DMS114 treated with DMSO at 0.1 percent for 48 hours (cell line): ENCODE data around the gene TEKT5.
"Not testable (repeated sequence)": the region's sequence is repeated elsewhere in the genome, so short reads cannot be mapped to it uniquely, and the experiment has no call there.

Source experiments
- DNase-seq: peaks from one replicate; lab custom pipeline; 2025; ENCODE audit not compliant: unreplicated experiment; lab: John Stamatoyannopoulos, UW

TEKT5 gene

GRCh38 chr16:10694830-10695229 lies at the start of gene TEKT5:
TEKT5 (minus strand) TSS chr16:10694930; CDS start chr16:10694873, 57 bp downstream.
- no peak for DNase-seq

GRCh38 chr16:10743610-10744369 lies 49.1 kb upstream of the TEKT5 start, which contains the start of gene NUBP1:
NUBP1 (plus strand) TSS chr16:10743842; CDS start chr16:10743864, 22 bp downstream.
- DNase-seq, result peak; percentile 93

GRCh38 chr16:10743227-10743609 lies 48.5 kb upstream of the TEKT5 start:
- no peak for DNase-seq

- DNase-seq, result no peak
Measured at GRCh38 chr16:10741844-10742243, 47.1 kb upstream of the TEKT5 start.

GRCh38 chr16:10741249-10741648 lies 46.5 kb upstream of the TEKT5 start:
- not testable (repeated sequence) for DNase-seq

- DNase-seq, result no peak
Measured at GRCh38 chr16:10740845-10741208, 46.1 kb upstream of the TEKT5 start.

- no peak for DNase-seq
Measured at GRCh38 chr16:10740000-10740844, 45.5 kb upstream of the TEKT5 start.

GRCh38 chr16:10738231-10739077 lies 43.7 kb upstream of the TEKT5 start:
- no peak for DNase-seq

- peak; percentile 39 for DNase-seq
Measured at GRCh38 chr16:10737068-10737625, 42.4 kb upstream of the TEKT5 start.

GRCh38 chr16:10731790-10732189 lies 37.1 kb upstream of the TEKT5 start:
- no peak for DNase-seq

- no peak for DNase-seq
Measured at GRCh38 chr16:10729104-10730048, 34.6 kb upstream of the TEKT5 start.

- no peak for DNase-seq
Measured at GRCh38 chr16:10728003-10728887, 33.5 kb upstream of the TEKT5 start.

- DNase-seq, result no peak
Measured at GRCh38 chr16:10708969-10709368, 14.2 kb upstream of the TEKT5 start.

- DNase-seq, result no peak
Measured at GRCh38 chr16:10699756-10700155, 5.0 kb upstream of the TEKT5 start.

- no peak for DNase-seq
Measured at GRCh38 chr16:10694306-10694705, 424 bp downstream of the TEKT5 start.

GRCh38 chr16:10693889-10694288 lies 841 bp downstream of the TEKT5 start:
- no peak for DNase-seq

GRCh38 chr16:10692470-10692869 lies 2.3 kb downstream of the TEKT5 start:
- no peak for DNase-seq

- no peak for DNase-seq
Measured at GRCh38 chr16:10688726-10689125, 6.0 kb downstream of the TEKT5 start.

GRCh38 chr16:10688291-10688690 lies 6.4 kb downstream of the TEKT5 start:
- no peak for DNase-seq
